WTC11 (cell line): Measurements from ENCODE around the gene VIPR2. TPM values are rescaled to one million over a fixed set of nuclear protein-coding genes. Genes with fewer than 3 reads are reported as not detected.

Source experiments
- ATAC-seq: fragments of 200-7000 bp; cut with Tn5 transposase; 2 replicates; pipeline ENCODE4 v1.10.0; 2021; ENCODE audit warnings: mild to moderate bottlenecking, moderate library complexity
- CTCF ChIA-PET: fragments of 300-600 bp; sonication (Branson Sonifier 250); formaldehyde crosslinking; loops from one replicate; lab custom pipeline; 2021; ENCODE audit warnings: antibody characterized with exemption; lab: Charles Lee
- POLR2A ChIA-PET: fragments of 350-600 bp; sonication (Branson Sonifier 250); formaldehyde crosslinking; loops from one replicate; lab custom pipeline; 2021; ENCODE audit warnings: antibody characterized with exemption; lab: Charles Lee
- DNase-seq: peaks from one replicate; pipeline ENCODE4 v3.0.0; 2021; ENCODE audit warnings: low spot score
- H3K27ac Mint-ChIP-seq: 2 replicates; pipeline ENCODE4 v1.8.0; 2021; ENCODE audit warnings: mixed read lengths
- H3K27me3 Mint-ChIP-seq: 2 replicates; pipeline ENCODE4 v1.8.0; 2021; ENCODE audit warnings: low read depth, mild to moderate bottlenecking, moderate library complexity, mixed read lengths
- H3K36me3 Mint-ChIP-seq: 2 replicates; pipeline ENCODE4 v1.8.0; 2021; ENCODE audit warnings: mixed read lengths
- H3K4me1 Mint-ChIP-seq: 2 replicates; pipeline ENCODE4 v1.8.0; 2022; ENCODE audit warnings: mixed read lengths
- H3K4me3 Mint-ChIP-seq: 2 replicates; pipeline ENCODE4 v1.8.0; 2021; ENCODE audit warnings: mild to moderate bottlenecking, moderate library complexity, mixed read lengths
- H3K9me3 Mint-ChIP-seq: 2 replicates; pipeline ENCODE4 v1.8.0; 2021; ENCODE audit warnings: mixed read lengths
- CREB1 ChIP-seq: sonication (generic); formaldehyde crosslinking; IDR thresholded peaks from 2 replicates; pipeline ENCODE4 v1.8.0; 2023; ENCODE audit warnings: mild to moderate bottlenecking, missing genetic modification reagents
- CTCF ChIP-seq: fragments of 200-600 bp; IDR thresholded peaks from 2 replicates; pipeline ENCODE4 v1.8.0; 2022; ENCODE audit warnings: antibody characterized with exemption
- E2F1 ChIP-seq: sonication (generic); formaldehyde crosslinking; IDR thresholded peaks from 2 replicates; pipeline ENCODE4 v1.8.0; 2022; ENCODE audit warnings: mild to moderate bottlenecking, missing genetic modification reagents
- E2F5 ChIP-seq: sonication (generic); formaldehyde crosslinking; IDR thresholded peaks from 2 replicates; pipeline ENCODE4 v1.8.1; 2022; ENCODE audit warnings: mild to moderate bottlenecking, moderate library complexity, missing genetic modification reagents
- ERG ChIP-seq: fragments of 250-450 bp; sonication (Bioruptor Pico); IDR thresholded peaks from 2 replicates; pipeline ENCODE4 v1.8.0; 2021; ENCODE audit warnings: mild to moderate bottlenecking
- GABPB1 ChIP-seq: sonication (generic); formaldehyde crosslinking; IDR thresholded peaks from 2 replicates; pipeline ENCODE4 v1.8.1; 2023; ENCODE audit warnings: mild to moderate bottlenecking, missing genetic modification reagents
- GRHL2 ChIP-seq: fragments of 250-450 bp; sonication (Bioruptor Pico); IDR thresholded peaks from 2 replicates; pipeline ENCODE4 v1.8.0; 2022; ENCODE audit warnings: mild to moderate bottlenecking, moderate library complexity; ENCODE audit not compliant: insufficient replicate concordance, severe bottlenecking
- GTF2I ChIP-seq: fragments of 250-450 bp; sonication (Bioruptor Pico); conservative IDR thresholded peaks from 2 replicates; pipeline ENCODE4 v1.4.0; 2021; ENCODE audit warnings: mild to moderate bottlenecking
- JAZF1 ChIP-seq: fragments of 250-450 bp; sonication (Bioruptor Pico); IDR thresholded peaks from 2 replicates; pipeline ENCODE4 v1.9.0; 2021; ENCODE audit warnings: moderate library complexity, mild to moderate bottlenecking, inconsistent platforms
- MXD4 ChIP-seq: fragments of 250-450 bp; sonication (Bioruptor Pico); IDR thresholded peaks from 2 replicates; pipeline ENCODE4 v1.8.0; 2021; ENCODE audit warnings: mild to moderate bottlenecking, moderate library complexity, borderline replicate concordance
- MYBL2 ChIP-seq: sonication (generic); formaldehyde crosslinking; IDR thresholded peaks from 2 replicates; pipeline ENCODE4 v1.8.1; 2023; ENCODE audit warnings: mild to moderate bottlenecking, moderate library complexity, missing genetic modification reagents
- NR1H2 ChIP-seq: sonication (generic); formaldehyde crosslinking; IDR thresholded peaks from 2 replicates; pipeline ENCODE4 v1.9.0; 2021; ENCODE audit warnings: mild to moderate bottlenecking, moderate library complexity, missing genetic modification reagents
- PRRX2 ChIP-seq: fragments of 250-450 bp; sonication (Bioruptor Pico); IDR thresholded peaks from 2 replicates; pipeline ENCODE4 v1.8.0; 2021; ENCODE audit warnings: mild to moderate bottlenecking
- SP1 ChIP-seq: sonication (generic); formaldehyde crosslinking; conservative IDR thresholded peaks from 2 replicates; pipeline ENCODE4 v1.8.1; 2022; ENCODE audit warnings: missing genetic modification reagents
- ZNF138 ChIP-seq: sonication (generic); formaldehyde crosslinking; conservative IDR thresholded peaks from 2 replicates; pipeline ENCODE4 v1.8.1; 2022; ENCODE audit warnings: mild to moderate bottlenecking, moderate library complexity, missing genetic modification reagents
- ZNF281 ChIP-seq: sonication (generic); formaldehyde crosslinking; IDR thresholded peaks from 2 replicates; pipeline ENCODE4 v1.8.0; 2023; ENCODE audit warnings: mild to moderate bottlenecking, missing genetic modification reagents
- ZNF671 ChIP-seq: fragments of 250-450 bp; sonication (Bioruptor Pico); IDR thresholded peaks from 2 replicates; pipeline ENCODE4 v1.8.0; 2021; ENCODE audit warnings: mild to moderate bottlenecking
- total RNA-seq: library from RNA; stranded (reverse); gene quantifications from 3 replicates; pipeline ENCODE4 v1.2.3, GENCODE V29; 2021

Gene VIPR2
- total RNA-seq, 1 experiment from 2014 or later: 7.5 TPM

GRCh38 chr7:159078193-159078910 is 66.3 kb downstream of the VIPR2 start:
- Mint-ChIP-seq H3K27ac (no peak overlapping the region), H3K4me3 (no peak overlapping the region), H3K4me1 (peaks cover 3% of the 10 kb centered on the region; the same call in 1 of the 2 replicates), H3K9me3 (no peaks in the 10 kb centered on the region), H3K36me3 (no peaks in the 10 kb centered on the region), H3K27me3 (no peaks in the 10 kb centered on the region)
- ChIA-PET POLR2A (no interaction called here), CTCF (no interaction called here)
- ATAC-seq: no peak
- TF ChIP-seq E2F1 (CRISPR knock-in tag) (no peak), NR1H2 (CRISPR knock-in tag) (no peak)
- no peak for DNase-seq

- no peak overlapping the region for H3K4me3 Mint-ChIP-seq
- no peak for TF ChIP-seq GRHL2 (CRISPR knock-in tag)
- no peak for TF ChIP-seq ZNF138 (CRISPR knock-in tag)
- no peak for TF ChIP-seq PRRX2
- no peak for TF ChIP-seq CREB1
- TF ChIP-seq MYBL2 (CRISPR knock-in tag): no peak
- no peak for TF ChIP-seq ZNF671 (CRISPR knock-in tag)
- no peak for TF ChIP-seq MXD4 (CRISPR knock-in tag)
- no peak for TF ChIP-seq GTF2I (CRISPR knock-in tag)
- no peak for TF ChIP-seq SP1 (CRISPR knock-in tag)
- TF ChIP-seq GABPB1 (CRISPR knock-in tag): no peak
- no peak for TF ChIP-seq NR1H2 (CRISPR knock-in tag)
- TF ChIP-seq ERG (CRISPR knock-in tag): no peak
- no peak for TF ChIP-seq JAZF1 (CRISPR knock-in tag)
- TF ChIP-seq CTCF: no peak
- TF ChIP-seq ZNF281: no peak
- no peak for TF ChIP-seq E2F5
- H3K36me3 Mint-ChIP-seq: no peaks in the 10 kb centered on the region
- ATAC-seq (no peak), DNase-seq (no peak)
- CTCF ChIA-PET: no interaction called here
- POLR2A ChIA-PET: no interaction called here
- H3K27ac Mint-ChIP-seq: no peak overlapping the region
- H3K9me3 Mint-ChIP-seq: no peaks in the 10 kb centered on the region
- H3K4me1 Mint-ChIP-seq: peaks cover 3% of the 10 kb centered on the region; the same call in 1 of the 2 replicates
- no peaks in the 10 kb centered on the region for H3K27me3 Mint-ChIP-seq
These were observed 68.3 kb downstream of the VIPR2 start for GRCh38 chr7:159076333-159076732.
